Fibroblast of the aortic adventitia (primary cell): ENCODE results near the gene SLC16A13. TPM values are rescaled to one million over a fixed set of nuclear protein-coding genes. Genes with fewer than 3 reads are reported as not detected.

ENCODE experiments used
- DNase-seq: peaks from one replicate; pipeline ENCODE4 v3.0.0-alpha.2; 2010; ENCODE audit warnings: low read depth
- H3K4me3 ChIP-seq: 2 replicates; pipeline ENCODE4 v1.5.1; 2011; ENCODE audit warnings: low read depth, mild to moderate bottlenecking, control low read depth, low read length, moderate library complexity
- total RNA-seq: library from RNA; depleted of rRNA; stranded (reverse); fragments of >200 nt; gene quantifications from 2 replicates; pipeline ENCODE4 v1.2.3, GENCODE V29; 2012; ENCODE audit warnings: low replicate concordance
- TF ChIP-seq, protein P1 (sequence below): IDR thresholded peaks from 2 replicates; pipeline ENCODE4 v1.5.1; 2011; ENCODE audit warnings: mild to moderate bottlenecking, low read length, control low read depth, inconsistent platforms; ENCODE audit not compliant: insufficient read depth

The SLC16A13 gene
- total RNA-seq, 1 donor, result 0.72 TPM

- DNase-seq, result no peak
- TF ChIP-seq, protein P1, sequence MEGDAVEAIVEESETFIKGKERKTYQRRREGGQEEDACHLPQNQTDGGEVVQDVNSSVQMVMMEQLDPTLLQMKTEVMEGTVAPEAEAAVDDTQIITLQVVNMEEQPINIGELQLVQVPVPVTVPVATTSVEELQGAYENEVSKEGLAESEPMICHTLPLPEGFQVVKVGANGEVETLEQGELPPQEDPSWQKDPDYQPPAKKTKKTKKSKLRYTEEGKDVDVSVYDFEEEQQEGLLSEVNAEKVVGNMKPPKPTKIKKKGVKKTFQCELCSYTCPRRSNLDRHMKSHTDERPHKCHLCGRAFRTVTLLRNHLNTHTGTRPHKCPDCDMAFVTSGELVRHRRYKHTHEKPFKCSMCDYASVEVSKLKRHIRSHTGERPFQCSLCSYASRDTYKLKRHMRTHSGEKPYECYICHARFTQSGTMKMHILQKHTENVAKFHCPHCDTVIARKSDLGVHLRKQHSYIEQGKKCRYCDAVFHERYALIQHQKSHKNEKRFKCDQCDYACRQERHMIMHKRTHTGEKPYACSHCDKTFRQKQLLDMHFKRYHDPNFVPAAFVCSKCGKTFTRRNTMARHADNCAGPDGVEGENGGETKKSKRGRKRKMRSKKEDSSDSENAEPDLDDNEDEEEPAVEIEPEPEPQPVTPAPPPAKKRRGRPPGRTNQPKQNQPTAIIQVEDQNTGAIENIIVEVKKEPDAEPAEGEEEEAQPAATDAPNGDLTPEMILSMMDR, result no peak
- H3K4me3 ChIP-seq, result peak overlapping the region; percentile 47
Measured at GRCh38 chr17:7019367-7019766, 16.4 kb upstream of the SLC16A13 start.

GRCh38 chr17:7019839-7020519 is 15.8 kb upstream of the SLC16A13 start:
- peak; percentile 62 for DNase-seq

DNA sequence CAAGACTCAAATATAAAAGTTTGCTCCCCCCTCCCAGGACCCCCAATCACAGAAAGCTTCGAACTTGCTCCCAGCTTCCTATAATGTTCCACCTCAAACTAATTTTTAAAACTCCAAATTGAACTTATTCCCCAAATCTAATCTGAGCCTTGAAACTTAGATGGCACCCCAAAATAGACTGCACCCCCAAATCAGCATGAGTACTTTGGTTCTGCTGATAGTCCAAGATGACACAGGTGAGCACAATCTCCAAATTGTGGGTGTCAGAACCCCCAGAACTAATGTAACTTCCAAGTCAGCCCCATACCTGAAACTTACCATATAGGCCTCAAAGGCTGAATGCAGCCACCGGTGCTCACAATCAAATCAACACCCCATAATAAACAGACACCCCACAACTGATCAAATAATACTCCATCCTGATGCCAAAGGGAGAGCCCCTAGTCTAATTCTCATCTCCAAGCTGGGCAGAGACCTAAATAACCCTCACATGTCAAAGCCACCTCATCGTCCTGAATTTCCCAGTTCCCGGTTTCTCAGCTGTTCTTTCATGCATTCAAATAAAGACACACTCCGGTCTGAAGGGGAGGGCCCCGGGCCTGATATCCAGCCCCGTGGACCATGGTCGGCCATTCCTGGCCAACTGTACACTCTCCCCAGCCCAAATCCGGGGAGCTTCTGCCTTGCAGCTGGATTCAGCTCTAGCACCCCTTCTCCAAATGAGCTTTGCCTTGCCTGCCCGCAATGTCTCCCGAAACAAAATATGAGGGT is 14.7 kb upstream of the SLC16A13 start:
- no peak overlapping the region for H3K4me3 ChIP-seq
- TF ChIP-seq, protein P1, result no peak
- no peak for DNase-seq

More at GRCh38 chr17:7019839-7020519, 15.8 kb upstream of the SLC16A13 start:
- peak overlapping the region; percentile 60 for H3K4me3 ChIP-seq
- TF ChIP-seq, protein P1, result no peak

GRCh38 chr17:7021993-7022778 is 13.6 kb upstream of the SLC16A13 start:
- TF ChIP-seq, protein P1, result peak; percentile 85
- DNase-seq, result peak; percentile 59
- peak overlapping the region; percentile 46 for H3K4me3 ChIP-seq

GRCh38 chr17:7022781-7023571 is 12.8 kb upstream of the SLC16A13 start, which contains the start of gene BCL6B:
TSS of gene BCL6B (plus strand) at chr17:7023050. CDS start at chr17:7023672, 622 bp downstream.
- TF ChIP-seq, protein P1, result no peak
- H3K4me3 ChIP-seq, result peak within 1 kb of the TSS; percentile 46
- DNase-seq, result no peak
